ENCODE data around the gene OPCML.

DNA sequence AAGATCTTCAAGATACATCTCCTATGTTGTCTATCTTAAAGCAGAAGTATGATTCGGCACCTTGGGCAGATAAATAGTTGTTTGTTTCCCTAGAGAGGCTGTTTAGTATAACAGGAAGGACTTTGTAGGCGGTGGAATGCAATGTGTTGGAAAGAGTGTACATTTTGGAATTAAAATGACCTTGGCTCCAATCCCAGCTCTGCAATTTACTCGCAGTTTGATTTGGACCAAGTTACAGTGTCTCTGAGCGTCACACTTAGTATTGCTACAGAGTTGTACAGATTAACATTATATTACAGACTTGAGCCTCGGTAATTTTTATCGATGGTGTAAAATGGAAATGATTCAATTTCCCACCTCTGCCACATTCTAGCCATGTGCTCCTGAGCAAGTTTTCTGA lies 265.3 kb downstream of the OPCML start:
- TF ChIP-seq, protein P1, sequence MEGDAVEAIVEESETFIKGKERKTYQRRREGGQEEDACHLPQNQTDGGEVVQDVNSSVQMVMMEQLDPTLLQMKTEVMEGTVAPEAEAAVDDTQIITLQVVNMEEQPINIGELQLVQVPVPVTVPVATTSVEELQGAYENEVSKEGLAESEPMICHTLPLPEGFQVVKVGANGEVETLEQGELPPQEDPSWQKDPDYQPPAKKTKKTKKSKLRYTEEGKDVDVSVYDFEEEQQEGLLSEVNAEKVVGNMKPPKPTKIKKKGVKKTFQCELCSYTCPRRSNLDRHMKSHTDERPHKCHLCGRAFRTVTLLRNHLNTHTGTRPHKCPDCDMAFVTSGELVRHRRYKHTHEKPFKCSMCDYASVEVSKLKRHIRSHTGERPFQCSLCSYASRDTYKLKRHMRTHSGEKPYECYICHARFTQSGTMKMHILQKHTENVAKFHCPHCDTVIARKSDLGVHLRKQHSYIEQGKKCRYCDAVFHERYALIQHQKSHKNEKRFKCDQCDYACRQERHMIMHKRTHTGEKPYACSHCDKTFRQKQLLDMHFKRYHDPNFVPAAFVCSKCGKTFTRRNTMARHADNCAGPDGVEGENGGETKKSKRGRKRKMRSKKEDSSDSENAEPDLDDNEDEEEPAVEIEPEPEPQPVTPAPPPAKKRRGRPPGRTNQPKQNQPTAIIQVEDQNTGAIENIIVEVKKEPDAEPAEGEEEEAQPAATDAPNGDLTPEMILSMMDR (IDR thresholded peaks at IDR 0.05; ENCODE audit: low read length) = no peak
- TF ChIP-seq EZH2phosphoT487 (IDR thresholded peaks at IDR 0.05; ENCODE audit: low read length) = no peak
- TF ChIP-seq EZH2 (optimal IDR thresholded peaks at IDR 0.05; ENCODE audit: low read depth, low read length) = no peak
